Cardiac fibroblast (primary cell): ENCODE data around the gene IDI2.

Experiments
- DNase-seq, 2 donors: peaks; one replicate each; pipeline versions ENCODE4 v3.0.0 to v3.0.0-alpha.2; 2010; ENCODE audit warnings: low read depth in 2 of 2
- H3K4me3 ChIP-seq, 2 donors: replicated peaks in 1 of 2; 1 replicate in 1 of 2; 2 replicates in 1 of 2; pipeline ENCODE4 v1.5.1; 2011; ENCODE audit warnings: low read depth in 2 of 2, low read length in 2 of 2, mild to moderate bottlenecking in 2 of 2, moderate library complexity in 1 of 2
- CTCF ChIP-seq: IDR thresholded peaks from one replicate; pipeline ENCODE4 v1.5.1; 2011; ENCODE audit warnings: low read depth, mild to moderate bottlenecking, low read length, inconsistent platforms

IDI2 gene

DNA sequence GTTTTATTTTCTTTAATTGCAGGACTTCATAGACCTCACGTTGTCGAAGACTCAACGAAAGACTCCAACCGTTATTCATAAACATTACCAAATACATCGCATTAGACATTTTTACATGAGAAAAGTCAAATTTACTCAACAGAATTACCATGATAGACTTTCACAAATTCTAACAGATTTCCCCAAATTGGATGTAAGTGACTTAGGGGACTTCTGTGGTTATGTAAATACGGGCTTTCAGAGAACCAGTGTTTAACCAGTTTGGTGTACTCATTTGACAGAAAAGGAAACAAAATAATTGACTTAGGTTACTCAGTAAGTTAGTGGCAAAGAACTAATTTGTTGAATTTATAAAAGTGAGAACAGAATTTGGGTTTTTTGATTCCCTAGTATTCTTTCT is 33.2 kb downstream of the IDI2 start:
- TF ChIP-seq CTCF, result no peak
- DNase-seq, result no peak
- no peak overlapping the region for H3K4me3 ChIP-seq

DNA sequence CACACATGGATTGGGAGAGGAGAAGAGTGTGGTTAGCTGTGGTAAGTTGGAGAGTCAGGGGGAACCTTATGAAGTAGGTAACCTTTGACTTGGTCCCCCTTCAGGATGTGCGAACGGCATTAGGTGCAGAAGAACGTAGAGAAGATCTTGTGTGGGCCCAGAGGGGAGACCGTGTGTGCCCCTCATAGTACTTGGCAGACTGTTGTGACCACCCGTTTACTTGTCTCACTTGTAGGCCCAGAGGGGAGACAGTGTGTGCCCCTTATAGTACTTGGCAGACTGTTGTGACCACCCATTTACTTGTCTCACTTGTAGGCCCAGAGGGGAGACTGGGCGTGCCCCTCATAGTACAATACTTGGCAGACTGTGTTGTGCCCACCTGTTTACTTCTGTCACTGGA is 34.9 kb downstream of the IDI2 start:
- TF ChIP-seq CTCF, result no peak
- no peak for DNase-seq

GRCh38 chr10:988667-989545 is 36.8 kb downstream of the IDI2 start:
- DNase-seq, result peak; percentile 28 to 56
- H3K4me3 ChIP-seq, result peak overlapping the region; percentile 97 to 99
- no peak for TF ChIP-seq CTCF

More for the DNA sequence above, 34.9 kb downstream of the IDI2 start:
- no peak overlapping the region for H3K4me3 ChIP-seq

GRCh38 chr10:987870-988666 is 37.6 kb downstream of the IDI2 start, which contains the start of gene GTPBP4:
TSS of gene GTPBP4 (plus strand) at chr10:988434. CDS start at chr10:988480, 46 bp downstream.
- TF ChIP-seq CTCF, result no peak
- peak within 1 kb of the TSS; percentile 97 to 99 for H3K4me3 ChIP-seq
- peak; percentile 98 for DNase-seq

DNA sequence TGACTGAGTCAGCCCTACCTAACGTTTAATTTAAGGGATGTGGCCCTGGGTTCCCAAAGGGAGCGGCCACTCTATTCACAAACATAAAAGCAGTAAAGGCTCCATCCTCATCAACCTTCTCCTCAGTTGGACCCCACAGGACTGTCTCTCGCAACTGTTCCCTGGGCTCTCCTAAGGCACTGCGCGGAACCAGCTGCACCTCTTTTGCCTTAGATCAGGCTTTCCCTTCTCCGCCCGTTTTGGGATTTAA is 38.1 kb downstream of the IDI2 start:
- no peak for TF ChIP-seq CTCF
- peak overlapping the region; percentile 97 to 99 for H3K4me3 ChIP-seq
- no peak for DNase-seq

GRCh38 chr10:986881-987619 is 38.6 kb downstream of the IDI2 start:
- peak; percentile 41 to 82 for DNase-seq
- no peak for TF ChIP-seq CTCF

More at GRCh38 chr10:986881-987619, 38.6 kb downstream of the IDI2 start:
- H3K4me3 ChIP-seq, result peak overlapping the region; percentile 97 to 99
